Measurements from ENCODE around the gene NUDCD3. TPM values are rescaled to one million over a fixed set of nuclear protein-coding genes. Genes with fewer than 3 reads are reported as not detected.
A peak's percentile ranks its signal among the peaks of the same experiment; 100 is the strongest.

Gene NUDCD3
- total RNA-seq, 1 donor from 2014 or later: 107 TPM

GRCh38 chr7:44403176-44403759 is 87.2 kb downstream of the NUDCD3 start:
- Histone ChIP-seq H3K36me3 (peaks cover 25% of the 10 kb centered on the region), H3K4me1 (peaks cover 41% of the 10 kb centered on the region), H3K9me3 (replicated peaks) (no peaks in the 10 kb centered on the region), H3K27ac (replicated peaks) (peak overlapping the region; percentile 75), H3K27me3 (ENCODE audit: low read depth) (no peaks in the 10 kb centered on the region), H3K4me3 (no peak overlapping the region)
- intact Hi-C loops (cut with micrococcal nuclease): no loop called here
- DNase-seq: no peak
- no peak for TF ChIP-seq CTCF (IDR thresholded peaks at IDR 0.05; ENCODE audit: borderline replicate concordance)

- no peak overlapping the region for H3K4me3 ChIP-seq
- H3K36me3 ChIP-seq: peaks cover 25% of the 10 kb centered on the region
- intact Hi-C loops (cut with micrococcal nuclease): no loop called here
- no peak for TF ChIP-seq CTCF (IDR thresholded peaks at IDR 0.05; ENCODE audit: borderline replicate concordance)
- H3K9me3 ChIP-seq (replicated peaks): no peaks in the 10 kb centered on the region
- H3K27ac ChIP-seq (replicated peaks): peak overlapping the region; percentile 75
- H3K4me1 ChIP-seq: peaks cover 43% of the 10 kb centered on the region
- no peaks in the 10 kb centered on the region for H3K27me3 ChIP-seq (ENCODE audit: low read depth)
- no peak for DNase-seq
Observed at GRCh38 chr7:44402401-44403060, 87.9 kb downstream of the NUDCD3 start.

GRCh38 chr7:44401692-44402091 is 88.8 kb downstream of the NUDCD3 start:
- no peak overlapping the region for H3K4me3 ChIP-seq

GRCh38 chr7:44400033-44400511 is 90.4 kb downstream of the NUDCD3 start:
- H3K36me3 ChIP-seq: peaks cover 25% of the 10 kb centered on the region
- H3K27me3 ChIP-seq (ENCODE audit: low read depth): no peaks in the 10 kb centered on the region
- TF ChIP-seq CTCF (IDR thresholded peaks at IDR 0.05; ENCODE audit: borderline replicate concordance): no peak
- DNase-seq: no peak
- H3K4me3 ChIP-seq: no peak overlapping the region
- peaks cover 57% of the 10 kb centered on the region for H3K4me1 ChIP-seq
- H3K9me3 ChIP-seq (replicated peaks): no peaks in the 10 kb centered on the region
- no peak overlapping the region for H3K27ac ChIP-seq (replicated peaks)
- intact Hi-C loops (cut with micrococcal nuclease): no loop called here

More at GRCh38 chr7:44401692-44402091, 88.8 kb downstream of the NUDCD3 start:
- no peaks in the 10 kb centered on the region for H3K27me3 ChIP-seq (ENCODE audit: low read depth)
- intact Hi-C loops (cut with micrococcal nuclease): no loop called here
- peaks cover 51% of the 10 kb centered on the region for H3K4me1 ChIP-seq
- no peak overlapping the region for H3K27ac ChIP-seq (replicated peaks)
- DNase-seq: no peak
- H3K36me3 ChIP-seq: peaks cover 25% of the 10 kb centered on the region
- TF ChIP-seq CTCF (IDR thresholded peaks at IDR 0.05; ENCODE audit: borderline replicate concordance): no peak
- H3K9me3 ChIP-seq (replicated peaks): no peaks in the 10 kb centered on the region

- intact Hi-C loops (cut with micrococcal nuclease): loop anchor here (10.0 kb wide), 1 partner anchor 76 kb away; no protein-coding TSS in a partner anchor
- H3K27me3 ChIP-seq (ENCODE audit: low read depth): no peaks in the 10 kb centered on the region
- no peaks in the 10 kb centered on the region for H3K9me3 ChIP-seq (replicated peaks)
- H3K27ac ChIP-seq (replicated peaks): peak overlapping the region; percentile 58
- peaks cover 27% of the 10 kb centered on the region for H3K36me3 ChIP-seq
- no peak for TF ChIP-seq CTCF (IDR thresholded peaks at IDR 0.05; ENCODE audit: borderline replicate concordance)
- no peak overlapping the region for H3K4me3 ChIP-seq
- no peak for DNase-seq
- H3K4me1 ChIP-seq: peaks cover 47% of the 10 kb centered on the region
Observed at GRCh38 chr7:44398953-44399574, 91.4 kb downstream of the NUDCD3 start.

Data from left ventricle myocardium inferior (tissue), 1 donor.